OCI-M2 (cell line): Measurements from ENCODE around the gene CD96.
"Not testable (repeated sequence)": the region's sequence is repeated elsewhere in the genome, so short reads cannot be mapped to it uniquely, and the experiment has no call there.

ENCODE experiments used
- DNase-seq: peaks from one replicate; lab custom pipeline; 2025; ENCODE audit not compliant: unreplicated experiment; lab: John Stamatoyannopoulos, UW

Gene CD96

GRCh38 chr3:111561902-111562301 is 19.9 kb downstream of the CD96 start:
- DNase-seq = not testable (repeated sequence)

DNA sequence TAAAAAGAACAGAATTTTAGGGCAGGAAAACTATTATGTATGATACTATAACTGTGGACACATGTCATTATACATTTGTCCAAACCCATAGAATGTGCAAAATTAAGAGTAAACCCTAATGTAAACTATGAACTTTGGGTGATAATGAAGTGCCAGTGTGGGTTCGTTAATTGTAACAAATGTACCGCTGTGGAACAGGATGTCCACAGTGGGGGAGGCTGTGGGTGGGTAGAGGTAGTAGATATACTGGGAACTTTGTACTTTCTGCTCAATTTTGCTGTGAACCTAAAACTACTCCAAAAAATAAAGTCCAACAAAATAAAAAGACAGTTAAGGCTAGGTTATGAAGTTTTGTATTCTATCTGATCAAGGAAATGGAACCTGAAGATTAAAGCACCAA is 24.8 kb downstream of the CD96 start:
- DNase-seq = no peak

DNA sequence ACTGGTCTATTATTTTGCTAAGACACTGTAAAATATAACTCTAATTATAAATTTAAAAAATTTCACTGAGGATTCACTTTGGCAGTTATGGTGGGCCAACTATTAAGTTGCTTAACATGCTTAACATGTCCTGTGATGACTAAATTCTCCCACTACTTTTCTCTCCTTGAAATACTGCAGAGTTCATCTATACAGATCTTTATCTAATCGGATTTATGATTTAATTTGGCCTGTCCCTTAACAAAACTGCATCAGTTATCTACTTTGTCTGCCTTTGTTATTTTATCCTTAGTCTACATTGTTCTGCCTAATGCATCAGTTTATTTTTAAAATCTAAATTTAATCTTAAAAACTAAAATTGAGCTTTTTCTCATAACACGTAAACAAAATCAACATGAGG is 26.4 kb downstream of the CD96 start:
- no peak for DNase-seq

- DNase-seq = no peak
Measured at GRCh38 chr3:111568911-111569310, 26.9 kb downstream of the CD96 start.

GRCh38 chr3:111570404-111571030 is 28.5 kb downstream of the CD96 start:
- no peak for DNase-seq

DNA sequence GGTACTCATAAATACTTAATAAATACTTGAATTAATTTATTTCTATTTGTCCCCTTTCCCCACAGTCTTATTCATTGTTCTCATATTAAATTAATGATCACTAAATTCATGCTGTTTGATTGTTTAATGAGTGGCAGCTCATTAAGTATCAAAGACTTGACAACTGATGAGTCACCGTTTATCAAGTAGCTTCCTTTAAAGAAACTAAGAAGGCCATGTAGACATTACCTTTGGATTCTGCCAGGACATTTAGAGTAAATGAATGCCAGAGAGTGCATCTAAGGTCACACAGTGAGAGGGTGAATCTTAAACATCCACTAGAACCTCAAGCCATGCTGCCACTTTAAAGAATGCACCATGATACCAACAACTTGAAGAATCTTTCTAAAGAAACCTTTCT is 29.3 kb downstream of the CD96 start:
- DNase-seq = no peak

GRCh38 chr3:111571907-111572460 is 30.0 kb downstream of the CD96 start:
- DNase-seq = no peak

- DNase-seq = no peak
Measured at GRCh38 chr3:111577113-111577512, 35.1 kb downstream of the CD96 start.

DNA sequence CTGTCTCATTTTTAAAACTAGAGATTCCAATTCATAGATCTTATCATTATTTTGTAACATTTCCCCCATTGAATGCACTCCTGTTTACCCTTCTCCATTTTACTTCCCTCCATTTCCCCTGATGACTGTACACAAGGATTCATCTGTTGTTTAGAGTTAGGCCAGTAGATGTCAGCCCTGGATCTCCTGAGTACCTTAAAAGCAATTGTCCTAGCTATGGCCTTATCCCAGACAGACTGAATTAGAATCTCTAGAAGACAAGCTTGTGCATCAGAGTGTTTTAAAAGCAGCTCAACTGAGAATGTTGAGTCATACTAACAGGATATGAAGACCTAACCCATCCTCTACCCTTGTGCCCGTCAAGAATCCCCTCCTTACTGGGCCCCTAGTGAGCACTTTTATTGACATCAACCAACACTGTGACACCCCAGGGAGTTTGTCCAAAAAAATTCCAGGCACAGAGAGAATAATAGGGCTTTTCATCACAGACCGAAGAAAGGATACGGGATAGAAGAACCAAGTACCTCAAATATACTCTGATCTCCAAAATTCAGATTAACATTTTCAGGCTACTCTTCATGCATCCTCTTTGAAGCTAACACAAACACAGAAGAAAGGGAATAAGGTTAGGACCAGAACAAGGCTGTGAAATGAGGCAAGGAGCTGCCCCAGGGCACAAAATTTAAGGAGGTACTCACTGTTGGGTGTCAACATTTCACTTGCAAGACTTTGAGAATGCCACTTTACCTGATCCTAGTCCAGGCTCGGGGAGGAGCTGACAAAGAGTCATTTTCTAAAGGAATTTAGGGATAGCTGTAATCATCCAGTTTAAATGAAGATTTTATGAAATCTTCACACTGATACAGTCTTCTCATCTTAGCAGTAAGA is 36.0 kb downstream of the CD96 start:
- DNase-seq = no peak

DNA sequence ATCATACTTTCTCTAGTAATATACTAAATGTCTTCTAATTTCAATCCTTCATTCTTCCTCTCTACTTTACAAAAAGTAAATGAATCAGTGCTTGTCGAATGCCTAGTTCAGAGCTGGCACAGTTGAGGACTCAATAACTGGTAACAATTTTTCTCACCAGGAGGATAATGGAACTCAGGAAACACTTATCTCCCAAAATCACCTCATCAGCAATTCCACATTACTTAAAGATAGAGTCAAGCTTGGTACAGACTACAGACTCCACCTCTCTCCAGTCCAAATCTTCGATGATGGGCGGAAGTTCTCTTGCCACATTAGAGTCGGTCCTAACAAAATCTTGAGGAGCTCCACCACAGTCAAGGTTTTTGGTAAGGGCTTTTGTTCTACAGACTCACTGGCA is 36.9 kb downstream of the CD96 start:
- no peak for DNase-seq

DNA sequence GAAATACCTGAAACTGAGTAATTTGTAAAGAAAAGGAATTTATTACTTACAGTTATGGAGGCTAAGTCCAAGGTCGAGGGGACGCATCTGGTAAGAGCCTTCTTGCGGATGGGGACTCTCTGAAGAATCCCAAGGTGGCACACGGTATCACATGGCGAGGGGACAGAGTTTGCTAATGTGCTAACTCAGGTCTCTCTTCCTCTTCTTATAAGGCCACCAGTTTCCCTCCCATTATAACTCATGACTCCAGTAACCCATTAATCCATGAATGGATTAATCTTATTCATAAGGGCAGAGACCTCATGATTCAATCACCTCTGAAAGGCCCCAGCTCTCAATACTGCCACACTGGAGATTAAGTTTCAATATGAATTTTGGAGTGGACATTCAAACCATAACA is 37.5 kb downstream of the CD96 start:
- DNase-seq = no peak

DNA sequence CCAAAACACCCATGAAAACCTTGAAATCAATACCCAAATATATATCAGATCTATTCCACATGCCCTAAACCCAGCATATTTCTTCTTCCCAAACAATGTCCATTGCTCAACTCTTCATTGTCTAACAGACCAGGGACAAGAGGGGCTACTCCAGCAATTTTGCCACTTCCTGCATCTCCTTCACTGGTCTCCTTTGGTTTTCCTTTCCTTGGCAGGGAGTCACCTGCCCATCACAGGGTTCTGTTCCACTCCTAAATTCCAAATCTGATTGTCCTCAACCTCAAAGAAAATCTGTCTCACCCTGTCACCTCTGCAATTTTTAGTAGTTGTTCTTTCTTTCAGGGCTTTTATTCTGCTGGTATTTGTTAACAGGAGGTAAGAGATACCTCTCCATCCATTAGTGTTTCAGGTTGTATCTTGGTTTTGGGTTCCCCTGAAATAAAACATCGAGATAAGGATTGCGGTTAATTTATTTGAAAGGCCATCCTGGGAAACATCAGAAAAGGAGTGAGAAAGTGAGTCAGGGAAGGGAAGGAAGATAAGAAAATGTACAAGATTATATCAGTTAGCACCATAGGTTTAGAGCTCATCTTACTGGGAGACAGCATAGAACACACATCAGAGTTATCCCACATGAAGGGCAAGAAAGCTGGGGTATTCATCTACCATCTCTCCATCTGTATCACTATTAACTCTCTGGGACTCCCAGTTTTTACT is 39.6 kb downstream of the CD96 start:
- no peak for DNase-seq

DNA sequence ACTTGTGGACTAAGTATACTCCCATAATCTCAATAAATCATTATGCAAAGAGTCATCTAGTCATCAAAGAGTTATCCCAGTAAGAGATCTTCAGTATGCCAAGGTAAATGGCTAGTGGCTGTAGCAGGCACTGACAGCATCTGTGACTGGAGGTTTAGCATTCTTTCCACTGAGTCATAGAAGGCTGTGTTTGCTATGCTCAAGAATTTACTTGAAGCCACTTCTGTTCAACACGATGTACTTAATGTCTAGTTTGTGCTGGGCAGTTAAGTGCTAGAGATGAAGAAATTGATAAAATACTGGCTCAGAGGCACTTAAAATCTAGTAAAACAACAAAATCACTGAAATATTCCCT is 40.1 kb downstream of the CD96 start:
- DNase-seq = no peak

- DNase-seq = no peak
Measured at GRCh38 chr3:111584744-111585143, 42.7 kb downstream of the CD96 start.

DNA sequence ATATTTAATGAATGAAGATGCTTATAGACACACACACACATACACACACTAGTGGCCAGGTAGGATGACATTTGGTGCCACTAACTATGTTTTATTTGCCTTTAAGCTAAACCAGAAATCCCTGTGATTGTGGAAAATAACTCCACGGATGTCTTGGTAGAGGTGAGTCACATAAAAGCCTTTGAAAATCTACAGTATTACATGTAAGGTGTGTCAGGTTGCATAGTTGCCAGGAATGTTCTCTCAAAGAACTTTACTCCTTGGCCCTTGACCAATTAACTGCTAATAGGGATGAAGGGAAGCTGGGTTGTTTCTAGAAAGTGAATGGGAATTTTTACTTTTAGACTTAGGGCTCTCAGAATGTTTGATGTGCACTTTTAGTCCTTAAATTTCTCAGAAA is 43.2 kb downstream of the CD96 start:
- DNase-seq = no peak

- DNase-seq = no peak
Measured at GRCh38 chr3:111588527-111588926, 46.5 kb downstream of the CD96 start.

DNA sequence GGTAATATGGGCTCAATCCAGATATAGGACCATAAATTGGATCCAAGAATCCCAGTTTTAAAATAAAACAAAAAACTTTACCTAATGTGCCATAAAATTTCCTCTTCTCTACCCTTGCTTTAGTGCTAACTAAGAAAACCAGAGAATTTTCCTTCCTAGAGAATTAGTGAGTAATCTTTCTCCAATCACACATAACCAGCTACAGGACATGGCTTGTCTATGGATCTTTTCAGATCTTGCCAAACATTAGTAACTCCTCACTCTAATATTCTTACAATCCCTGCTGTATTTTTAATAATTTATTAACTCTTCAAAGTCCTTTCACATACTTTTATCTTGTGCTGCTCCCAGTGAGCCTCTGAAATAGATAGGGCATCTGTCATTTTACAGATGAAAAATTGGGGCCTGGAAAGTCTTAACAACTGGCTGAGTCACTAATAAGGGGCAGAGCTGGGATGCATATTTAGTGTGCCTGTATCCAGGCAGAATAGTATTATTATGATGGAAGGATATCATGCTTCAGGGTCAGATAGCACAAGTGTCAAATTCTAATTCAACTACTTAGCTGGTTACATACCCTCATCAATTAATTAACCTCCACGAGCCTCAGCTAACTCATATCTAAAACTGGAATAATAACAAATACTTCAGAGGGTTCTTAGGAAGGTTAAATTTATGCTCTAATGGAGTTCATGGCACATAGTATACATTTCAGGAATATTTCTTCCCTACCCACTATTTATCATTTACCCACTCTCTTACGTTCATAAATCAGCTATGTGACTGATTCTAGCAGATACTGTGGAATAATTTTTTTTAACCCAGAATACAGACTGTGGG is 47.5 kb downstream of the CD96 start:
- no peak for DNase-seq

GRCh38 chr3:111590143-111590491 is 48.1 kb downstream of the CD96 start:
- no peak for DNase-seq

DNA sequence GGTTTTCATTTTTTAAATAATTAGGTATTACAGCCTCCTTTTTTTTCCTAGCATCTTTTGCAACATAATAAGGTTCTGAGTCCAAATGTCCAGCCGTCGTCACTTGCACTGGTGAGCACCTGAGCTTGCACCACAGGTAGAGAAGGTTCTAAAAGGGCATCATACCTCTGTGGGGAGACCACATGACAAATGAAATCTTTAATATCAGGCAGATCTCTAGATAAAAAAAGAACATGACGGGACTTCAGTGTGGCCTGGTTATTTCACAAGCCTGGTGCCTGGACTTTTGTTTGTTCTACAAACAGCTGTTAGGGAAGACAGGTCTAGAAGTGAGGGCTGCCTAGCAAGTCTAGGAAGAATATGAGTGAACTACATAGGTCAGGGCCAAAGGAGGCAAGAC is 49.6 kb downstream of the CD96 start:
- no peak for DNase-seq

GRCh38 chr3:111592143-111592542 is 50.1 kb downstream of the CD96 start:
- DNase-seq = no peak

DNA sequence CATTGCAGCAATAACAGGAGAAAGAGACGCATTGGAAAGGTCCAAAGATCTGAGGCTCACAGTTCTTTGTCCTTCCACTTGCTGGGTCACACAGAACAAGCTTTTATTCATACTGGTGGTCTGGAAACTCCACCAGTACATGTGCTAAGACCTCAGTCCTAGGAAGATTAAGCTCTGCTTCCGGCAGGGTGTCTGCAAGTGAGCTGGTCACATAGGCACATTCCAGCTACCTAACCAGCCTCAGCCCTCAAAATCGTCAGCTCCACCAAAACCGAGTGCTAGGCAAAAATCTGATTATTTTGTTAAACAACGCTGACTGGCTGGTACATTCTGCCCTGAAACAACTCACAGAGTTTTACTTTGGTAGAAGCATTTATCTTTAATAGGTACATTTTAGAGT is 50.9 kb downstream of the CD96 start:
- DNase-seq = no peak
